IPS DF 4.7 (cell line): ENCODE measurements around the gene GABRA4.

Experiments used
- DNase-seq: peaks from one replicate; pipeline ENCODE4 v3.0.0-alpha.2; 2013; ENCODE audit warnings: low spot score; ENCODE audit errors: extremely low read depth

Gene GABRA4

DNA sequence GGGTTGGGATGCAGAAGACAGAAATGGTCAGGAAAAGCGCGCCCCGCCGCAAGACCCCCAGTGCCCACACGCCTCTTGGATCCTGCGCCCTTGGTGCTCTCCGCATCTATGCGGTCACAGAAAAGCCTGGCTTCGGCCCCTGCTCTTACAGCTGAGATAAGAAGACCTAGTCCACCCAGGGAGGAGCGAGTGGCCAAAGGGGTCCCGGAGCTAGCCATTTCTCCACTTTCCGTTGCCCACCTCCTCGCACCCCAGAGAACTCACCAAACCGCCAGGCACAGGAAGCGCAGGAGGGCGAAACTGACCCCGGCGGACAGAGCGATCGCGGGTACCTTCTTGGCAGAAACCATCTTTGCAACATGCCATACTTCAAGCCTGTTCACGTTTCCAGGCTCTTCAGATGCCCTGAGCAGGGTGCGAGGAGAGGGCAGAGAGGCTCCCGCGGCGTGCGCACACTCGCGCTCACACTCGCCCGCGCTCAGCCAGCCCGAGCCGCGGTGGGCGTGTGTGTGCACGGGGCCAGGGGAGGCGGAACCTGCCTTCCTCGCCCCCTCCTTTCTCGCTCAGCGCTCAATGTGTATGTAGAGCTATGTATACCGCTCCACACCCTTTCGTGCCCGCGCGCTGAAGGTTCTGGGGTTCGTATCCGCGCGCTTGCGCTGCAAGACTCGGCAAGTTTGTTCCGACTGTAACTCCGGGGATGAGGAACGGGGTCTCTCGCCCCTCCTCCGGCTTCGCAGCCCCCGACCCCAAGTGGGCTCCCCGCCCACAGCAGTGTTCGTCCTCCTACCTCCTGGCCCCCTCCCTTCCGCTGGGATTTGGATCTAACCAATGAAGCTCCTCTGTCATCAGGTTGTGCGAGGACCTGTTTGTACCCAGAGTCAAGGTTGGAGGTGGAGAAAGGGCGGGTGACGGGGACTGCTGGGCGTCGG lies at the start of gene GABRA4:
Gene GABRA4 (minus strand): TSS at position 507 of the 932 bp plus-strand sequence. CDS start 157 bp downstream, at position 350.
- no peak for DNase-seq

GRCh38 chr4:47040828-47041227 lies 47.4 kb upstream of the GABRA4 start:
- no peak for DNase-seq

DNA sequence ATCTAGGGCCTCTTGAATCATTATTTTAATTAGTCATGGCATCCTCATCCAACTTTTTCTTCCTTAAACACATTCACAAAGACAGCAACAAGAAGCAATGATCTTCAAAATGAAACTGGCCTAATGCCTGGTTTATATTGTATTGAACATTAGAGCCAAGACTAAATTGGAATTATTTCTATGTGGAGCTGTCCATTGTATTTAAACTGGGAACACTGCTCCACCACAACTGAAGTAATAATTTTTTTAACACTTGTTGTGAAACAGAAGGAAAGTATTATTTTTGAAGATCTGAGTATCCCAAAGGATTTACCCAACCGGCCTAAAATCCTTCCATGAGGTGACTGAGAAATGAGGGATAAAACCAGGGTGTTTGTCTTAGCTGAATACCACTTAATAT lies 44.9 kb upstream of the GABRA4 start:
- DNase-seq: no peak

GRCh38 chr4:47032405-47033106 lies 39.2 kb upstream of the GABRA4 start:
- DNase-seq: no peak

DNA sequence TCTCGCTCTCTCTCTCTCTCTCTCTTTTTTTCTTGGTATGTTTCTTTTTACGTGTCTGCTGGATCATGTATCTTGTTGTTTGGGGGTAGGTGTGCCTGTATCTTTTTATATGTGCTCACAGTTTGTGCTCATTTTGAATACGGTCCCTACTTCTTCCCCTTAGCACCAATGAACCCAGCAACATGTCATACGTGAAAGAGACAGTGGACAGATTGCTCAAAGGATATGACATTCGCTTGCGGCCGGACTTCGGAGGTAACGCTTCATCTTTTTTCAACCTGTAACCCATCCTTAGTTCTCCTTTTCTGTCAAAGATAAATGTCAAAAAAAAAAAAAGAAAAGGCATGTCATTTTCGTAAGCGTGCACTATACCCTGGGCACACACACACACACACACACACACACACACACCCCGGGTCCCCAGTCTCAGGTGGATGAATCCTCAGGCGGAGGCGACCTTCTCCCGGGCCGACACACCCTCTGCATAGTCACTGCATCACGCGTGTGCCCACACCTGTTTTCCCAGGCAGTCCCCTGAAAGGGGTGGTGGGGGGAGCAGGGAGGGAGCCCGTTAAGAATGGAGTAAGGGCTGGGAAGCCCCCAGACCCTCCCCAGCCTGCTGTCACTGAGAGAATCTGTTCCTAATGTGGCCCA lies 38.5 kb upstream of the GABRA4 start:
- DNase-seq: no peak

DNA sequence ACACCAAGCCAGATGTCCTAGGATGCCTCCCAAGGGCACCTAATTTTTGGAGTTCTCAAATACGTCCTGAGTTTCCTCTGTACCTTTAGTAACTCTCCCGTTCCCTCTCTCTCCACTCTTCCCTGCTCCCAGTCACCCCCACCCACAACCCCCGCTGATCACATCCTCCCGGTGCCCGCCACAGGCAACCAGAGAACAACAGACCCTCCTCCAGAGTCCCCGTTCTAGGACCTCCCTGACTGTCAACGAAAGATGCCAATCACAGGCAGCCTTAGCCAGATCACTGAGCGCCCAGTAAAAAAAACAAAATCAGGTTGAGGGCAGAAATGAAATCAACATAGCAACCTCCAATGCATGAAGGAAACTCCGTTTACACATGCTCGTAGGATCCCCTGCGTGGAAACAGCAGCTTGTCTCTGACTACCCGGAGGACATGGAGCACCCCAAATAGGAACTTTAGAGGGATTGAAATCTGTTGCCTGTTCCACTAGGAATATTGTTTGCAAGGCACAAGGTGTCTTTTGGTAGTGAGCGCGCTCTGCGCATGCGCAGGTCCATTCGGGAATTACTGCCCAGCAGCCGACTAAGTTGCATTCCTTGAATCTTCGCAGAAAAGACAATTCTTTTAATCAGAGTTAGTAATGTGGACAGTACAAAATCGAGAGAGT lies 37.8 kb upstream of the GABRA4 start, which contains the start of gene GABRB1:
Gene GABRB1 (plus strand): TSS at position 557 of the 668 bp plus-strand sequence.
- DNase-seq: no peak

DNA sequence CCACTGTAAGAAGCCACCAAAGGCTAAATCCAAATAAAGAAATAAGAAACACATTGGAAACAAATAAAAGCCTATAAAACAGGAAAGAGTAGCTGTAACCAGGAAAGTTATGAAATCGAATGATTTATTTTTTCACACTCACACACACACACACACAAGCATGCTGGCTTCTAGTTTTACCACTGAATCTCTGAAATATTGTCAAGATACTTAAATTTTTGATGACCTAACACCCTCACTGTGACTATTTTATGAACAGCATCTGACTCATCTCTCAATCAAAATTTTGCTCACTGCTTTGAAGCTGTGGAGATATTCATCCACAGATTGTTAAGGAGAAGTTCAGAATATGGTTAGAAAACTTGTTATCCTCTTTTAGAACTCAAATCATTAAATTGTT lies 24.1 kb upstream of the GABRA4 start:
- no peak for DNase-seq

GRCh38 chr4:47017081-47017480 lies 23.7 kb upstream of the GABRA4 start:
- DNase-seq: no peak

- no peak for DNase-seq
These were observed 20.0 kb upstream of the GABRA4 start for GRCh38 chr4:47013373-47013772.

DNA sequence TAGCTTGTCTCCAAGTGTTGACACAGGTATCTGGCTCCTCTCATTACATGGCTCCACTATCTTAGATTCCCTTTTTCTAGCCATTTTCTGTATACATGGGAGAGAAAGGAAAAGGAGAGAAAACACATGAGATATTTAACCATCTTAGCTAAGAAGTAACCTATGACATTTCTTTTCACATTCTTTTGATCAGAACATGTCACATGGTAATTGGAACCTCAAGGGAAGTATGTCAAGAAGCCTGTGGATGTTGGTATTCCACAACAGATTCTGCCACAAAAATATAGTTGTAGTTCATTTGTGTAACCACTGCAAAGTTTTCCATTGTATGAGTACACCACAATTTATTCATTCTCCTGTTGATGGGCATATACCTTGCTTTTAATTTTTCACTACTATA lies 19.3 kb upstream of the GABRA4 start:
- DNase-seq: no peak

- no peak for DNase-seq
These were observed 17.6 kb upstream of the GABRA4 start for GRCh38 chr4:47010912-47011446.

DNA sequence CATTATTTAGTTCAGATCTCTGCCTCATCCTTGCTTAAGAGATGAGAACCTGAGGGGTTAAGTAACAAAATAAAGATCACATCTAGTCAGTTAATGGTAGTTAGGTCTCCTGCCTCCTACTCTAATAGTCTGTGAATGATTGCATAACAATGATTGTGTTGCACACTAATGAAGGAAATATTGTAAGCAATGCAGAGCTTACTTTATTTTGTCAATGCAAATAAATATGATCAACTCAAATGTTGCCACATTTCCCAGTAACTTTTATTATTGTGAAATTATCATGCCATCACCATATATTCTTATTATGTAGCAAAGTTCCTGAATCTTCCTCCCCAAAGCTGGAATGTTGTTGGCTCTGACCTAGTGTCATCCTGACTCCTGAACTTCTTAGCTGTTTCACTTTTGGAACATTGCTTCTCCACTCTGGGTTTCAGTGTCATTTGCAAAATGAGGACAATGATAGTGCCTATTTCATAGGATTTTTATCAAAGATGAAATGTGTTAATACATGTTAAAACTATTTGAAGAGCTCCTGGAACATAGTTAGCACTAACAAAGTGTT lies 17.0 kb upstream of the GABRA4 start:
- DNase-seq: no peak

DNA sequence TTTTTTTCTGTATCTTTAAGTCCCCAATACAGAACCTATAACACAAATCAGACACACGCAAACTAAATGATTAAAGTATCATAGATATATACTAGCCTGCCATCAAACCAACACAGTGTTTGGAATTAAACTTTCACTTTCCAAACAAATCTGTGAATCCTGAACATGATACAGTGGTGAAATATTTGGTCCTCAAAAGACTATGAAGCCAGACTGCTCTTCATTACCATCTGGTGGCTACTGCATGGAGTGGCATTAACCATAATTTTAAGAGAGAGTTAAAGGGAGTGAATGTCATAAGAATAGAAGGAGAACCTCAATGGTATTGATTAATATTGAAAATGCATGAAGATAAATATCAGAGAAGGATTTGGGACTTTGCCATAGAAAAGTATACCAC lies 9.2 kb upstream of the GABRA4 start:
- no peak for DNase-seq

DNA sequence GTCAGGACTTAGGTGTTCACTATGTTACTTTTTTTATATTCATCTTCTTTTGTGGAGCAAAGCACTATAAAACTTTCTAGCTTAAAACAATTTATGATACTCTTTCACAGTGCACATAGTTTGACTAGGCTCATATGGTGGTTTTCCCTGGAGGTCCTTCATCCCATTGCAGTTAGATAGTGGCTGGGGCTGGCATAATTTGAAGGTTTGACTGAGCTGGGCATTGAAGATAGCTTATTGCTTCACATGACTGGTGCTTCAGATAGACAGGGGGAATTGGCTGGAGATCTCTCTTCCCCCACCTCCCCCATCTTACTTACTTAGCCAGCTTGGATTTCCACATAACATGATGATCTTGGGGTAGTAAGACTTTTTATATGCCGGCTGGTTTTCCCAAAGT lies 7.0 kb upstream of the GABRA4 start:
- DNase-seq: no peak

GRCh38 chr4:46999566-46999965 lies 6.2 kb upstream of the GABRA4 start:
- DNase-seq: no peak

GRCh38 chr4:46994007-46994405 lies 625 bp upstream of the GABRA4 start:
- DNase-seq: no peak

DNA sequence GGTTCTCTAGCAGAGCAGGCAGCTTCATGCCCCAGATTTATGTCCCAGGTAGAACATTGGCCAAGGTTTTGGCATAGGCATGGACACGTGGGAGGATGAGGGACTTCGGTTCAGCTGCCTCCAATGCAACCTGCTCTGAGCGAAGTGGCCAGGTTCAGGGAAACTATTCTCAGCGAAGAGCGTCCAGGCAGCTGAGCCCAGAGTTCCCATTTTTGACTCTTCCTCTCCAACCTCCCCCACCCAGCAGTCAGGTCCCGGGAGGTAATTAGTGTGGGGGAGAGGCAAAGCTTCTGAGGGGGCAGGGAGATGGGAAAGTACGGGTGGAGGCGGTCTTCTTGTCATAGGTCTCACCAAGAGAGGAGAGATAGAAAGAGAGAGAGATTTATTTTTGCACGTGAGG lies 1.0 kb downstream of the GABRA4 start:
- no peak for DNase-seq

DNA sequence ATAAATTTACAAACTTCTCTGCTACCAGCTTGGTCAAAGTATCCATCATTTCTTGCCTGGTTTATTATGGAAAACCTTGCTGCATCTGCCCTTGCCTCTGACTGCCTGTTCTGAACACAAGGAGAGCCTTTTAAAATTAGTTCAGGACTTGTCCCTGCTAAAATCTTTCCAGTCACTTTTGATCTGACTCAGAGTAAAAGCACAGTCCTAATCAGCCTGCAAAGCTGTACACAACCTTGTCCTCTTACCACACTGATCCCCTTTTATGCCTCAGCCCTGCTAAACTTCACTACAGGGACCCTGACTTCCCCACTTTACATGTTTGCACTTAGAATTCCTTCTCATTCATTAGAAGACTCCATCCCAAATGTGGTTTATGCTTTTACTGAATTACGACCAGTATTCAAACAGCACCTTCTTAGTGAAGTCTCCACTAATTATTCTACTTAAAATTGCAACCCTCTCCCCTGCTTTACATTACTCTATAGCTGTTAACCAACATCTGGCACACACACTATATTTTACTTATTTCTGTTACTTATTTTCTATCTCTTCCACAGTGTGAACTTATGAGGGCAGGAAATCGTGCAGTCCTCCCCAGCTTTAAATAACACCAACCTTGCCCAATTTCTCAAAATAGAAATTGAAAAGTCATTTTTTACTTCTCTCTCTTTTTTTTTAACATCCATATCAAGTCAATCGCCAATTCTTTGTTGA lies 6.3 kb downstream of the GABRA4 start:
- DNase-seq: no peak

DNA sequence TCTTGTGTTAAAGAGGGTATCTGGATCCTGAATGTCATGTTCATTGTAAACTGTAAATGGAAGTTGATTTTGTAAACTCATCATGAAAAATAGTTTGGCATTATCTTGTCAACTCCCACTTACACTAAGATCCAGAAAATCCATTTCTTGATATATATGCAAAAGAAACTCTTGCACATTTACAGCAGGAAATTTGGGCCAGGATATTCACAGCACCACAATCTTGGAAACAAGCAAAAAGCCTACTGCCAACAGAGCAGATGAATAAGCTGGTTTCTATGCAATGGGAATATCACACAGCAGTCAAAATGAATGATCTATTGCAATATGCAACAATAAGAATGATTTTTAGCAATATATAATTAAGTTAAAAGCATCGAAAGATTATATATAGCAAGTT lies 8.6 kb downstream of the GABRA4 start:
- DNase-seq: no peak

- no peak for DNase-seq
These were observed 12.5 kb downstream of the GABRA4 start for GRCh38 chr4:46980851-46981250.
